ENCODE measurements around the gene PDZRN4.
"Not testable (repeated sequence)": the region's sequence is repeated elsewhere in the genome, so short reads cannot be mapped to it uniquely, and the experiment has no call there.

Gene PDZRN4

GRCh38 chr12:41217727-41218126 lies 29.6 kb downstream of the PDZRN4 start:
- no peak for DNase-seq (ENCODE audit: low read depth)

GRCh38 chr12:41220931-41221330 lies 32.8 kb downstream of the PDZRN4 start:
- DNase-seq (ENCODE audit: low read depth) = no peak

GRCh38 chr12:41221491-41221890 lies 33.4 kb downstream of the PDZRN4 start:
- DNase-seq (ENCODE audit: low read depth) = no peak

GRCh38 chr12:41223600-41223999 lies 35.5 kb downstream of the PDZRN4 start:
- no peak for DNase-seq (ENCODE audit: low read depth)

- no peak for DNase-seq (ENCODE audit: low read depth)
Observed at GRCh38 chr12:41224066-41224465, 35.9 kb downstream of the PDZRN4 start.

GRCh38 chr12:41225179-41225578 lies 37.1 kb downstream of the PDZRN4 start:
- DNase-seq (ENCODE audit: low read depth) = no peak

GRCh38 chr12:41228066-41228820 lies 40.1 kb downstream of the PDZRN4 start:
- DNase-seq (ENCODE audit: low read depth) = no peak

GRCh38 chr12:41230756-41231155 lies 42.6 kb downstream of the PDZRN4 start:
- no peak for DNase-seq (ENCODE audit: low read depth)

- no peak for DNase-seq (ENCODE audit: low read depth)
Observed at GRCh38 chr12:41234692-41235091, 46.6 kb downstream of the PDZRN4 start.

- DNase-seq (ENCODE audit: low read depth) = no peak
Observed at GRCh38 chr12:41242603-41243002, 54.5 kb downstream of the PDZRN4 start.

GRCh38 chr12:41248391-41248790 lies 60.3 kb downstream of the PDZRN4 start:
- no peak for DNase-seq (ENCODE audit: low read depth)

- no peak for DNase-seq (ENCODE audit: low read depth)
Observed at GRCh38 chr12:41250748-41251147, 62.6 kb downstream of the PDZRN4 start.

- DNase-seq (ENCODE audit: low read depth) = no peak
Observed at GRCh38 chr12:41254004-41254914, 66.1 kb downstream of the PDZRN4 start.

GRCh38 chr12:41263196-41263595 lies 75.1 kb downstream of the PDZRN4 start:
- DNase-seq (ENCODE audit: low read depth) = not testable (repeated sequence)

- DNase-seq (ENCODE audit: low read depth) = no peak
Observed at GRCh38 chr12:41264281-41264680, 76.2 kb downstream of the PDZRN4 start.

- no peak for DNase-seq (ENCODE audit: low read depth)
Observed at GRCh38 chr12:41269056-41269455, 80.9 kb downstream of the PDZRN4 start.

GRCh38 chr12:41271489-41271888 lies 83.4 kb downstream of the PDZRN4 start:
- DNase-seq (ENCODE audit: low read depth) = no peak

- DNase-seq (ENCODE audit: low read depth) = no peak
Observed at GRCh38 chr12:41274643-41275042, 86.5 kb downstream of the PDZRN4 start.

GRCh38 chr12:41277100-41277945 lies 89.2 kb downstream of the PDZRN4 start:
- DNase-seq (ENCODE audit: low read depth) = no peak

- DNase-seq (ENCODE audit: low read depth) = no peak
Observed at GRCh38 chr12:41277946-41278267, 89.8 kb downstream of the PDZRN4 start.

- not testable (repeated sequence) for DNase-seq (ENCODE audit: low read depth)
Observed at GRCh38 chr12:41280341-41281095, 92.4 kb downstream of the PDZRN4 start.

- DNase-seq (ENCODE audit: low read depth) = not testable (repeated sequence)
Observed at GRCh38 chr12:41285470-41285869, 97.3 kb downstream of the PDZRN4 start.
